ENCODE results near the gene MSH5. TPM values are rescaled to one million over a fixed set of nuclear protein-coding genes. Genes with fewer than 3 reads are reported as not detected.

MSH5 gene
- total and polyA plus RNA-seq, 2 experiments from 2014 or later = 7.4 to 39.4 TPM

GRCh38 chr6:31713991-31714684 is 25.7 kb upstream of the MSH5 start:
- no peak overlapping the region for H3K4me3 ChIP-seq
- no peak overlapping the region for H3K27ac ChIP-seq
- no peaks in the 10 kb centered on the region for H3K27me3 ChIP-seq
- TF ChIP-seq CTCF (IDR thresholded peaks at IDR 0.05; ENCODE audit: low read depth, low read length) = no peak
- no peaks in the 10 kb centered on the region for H3K9me3 ChIP-seq (ENCODE audit: low read depth)
- no peaks in the 10 kb centered on the region for H3K36me3 ChIP-seq
- H3K4me1 ChIP-seq (ENCODE audit: low read depth) = peaks cover 11% of the 10 kb centered on the region
- no peak for DNase-seq (ENCODE audit: low read depth in 1 of 2, low spot score in 1 of 2)

GRCh38 chr6:31715022-31715958 is 24.5 kb upstream of the MSH5 start, which contains the start of gene LY6G6D:
Gene LY6G6D, plus strand, starts transcription at chr6:31715348. Its CDS starts 8 bp downstream, at chr6:31715356.
- Histone ChIP-seq H3K27me3 (no peaks in the 10 kb centered on the region), H3K27ac (no peak within 1 kb of the TSS), H3K4me3 (no peak within 1 kb of the TSS), H3K4me1 (ENCODE audit: low read depth) (peaks cover 11% of the 10 kb centered on the region), H3K9me3 (ENCODE audit: low read depth) (no peaks in the 10 kb centered on the region), H3K36me3 (no peaks in the 10 kb centered on the region)
- no peak for TF ChIP-seq CTCF (IDR thresholded peaks at IDR 0.05; ENCODE audit: low read depth, low read length)
- DNase-seq (ENCODE audit: low read depth in 1 of 2, low spot score in 1 of 2) = no peak

GRCh38 chr6:31717499-31718222 is 22.1 kb upstream of the MSH5 start:
- H3K27me3 ChIP-seq = no peaks in the 10 kb centered on the region
- peak in 1 of 2 donors; percentile 25 for DNase-seq (ENCODE audit: low read depth in 1 of 2, low spot score in 1 of 2)
- no peak overlapping the region for H3K4me3 ChIP-seq
- no peaks in the 10 kb centered on the region for H3K9me3 ChIP-seq (ENCODE audit: low read depth)
- no peaks in the 10 kb centered on the region for H3K36me3 ChIP-seq
- peaks cover 11% of the 10 kb centered on the region for H3K4me1 ChIP-seq (ENCODE audit: low read depth)
- H3K27ac ChIP-seq = no peak overlapping the region
- no peak for TF ChIP-seq CTCF (IDR thresholded peaks at IDR 0.05; ENCODE audit: low read depth, low read length)

GRCh38 chr6:31718265-31718664 is 21.5 kb upstream of the MSH5 start:
- TF ChIP-seq CTCF (IDR thresholded peaks at IDR 0.05; ENCODE audit: low read depth, low read length) = no peak
- Histone ChIP-seq H3K27me3 (no peaks in the 10 kb centered on the region), H3K9me3 (ENCODE audit: low read depth) (no peaks in the 10 kb centered on the region), H3K4me3 (no peak overlapping the region), H3K4me1 (ENCODE audit: low read depth) (peaks cover 11% of the 10 kb centered on the region), H3K36me3 (no peaks in the 10 kb centered on the region), H3K27ac (no peak overlapping the region)
- no peak for DNase-seq (ENCODE audit: low read depth in 1 of 2, low spot score in 1 of 2)

- no peak for TF ChIP-seq CTCF (IDR thresholded peaks at IDR 0.05; ENCODE audit: low read depth, low read length)
- no peak for DNase-seq (ENCODE audit: low read depth in 1 of 2, low spot score in 1 of 2)
- Histone ChIP-seq H3K4me1 (ENCODE audit: low read depth) (peaks cover 6% of the 10 kb centered on the region), H3K9me3 (ENCODE audit: low read depth) (no peaks in the 10 kb centered on the region), H3K27ac (no peak overlapping the region), H3K36me3 (no peaks in the 10 kb centered on the region), H3K27me3 (no peaks in the 10 kb centered on the region), H3K4me3 (no peak overlapping the region)
Observed at GRCh38 chr6:31719001-31719400, 20.8 kb upstream of the MSH5 start.

All from cardiac muscle cell (in vitro differentiated cells and primary cell).